ENCODE data around the gene OTUD5. TPM values are rescaled to one million over a fixed set of nuclear protein-coding genes. Genes with fewer than 3 reads are reported as not detected.
A peak's percentile ranks its signal among the peaks of the same experiment; 100 is the strongest.

Gene OTUD5
- total RNA-seq, 3 donors from 2014 or later (not counting 1 experiment from before 2014, with no cell fraction given): 92.2 to 106 (median 92.5) TPM

GRCh38 chrX:48939524-48940228 lies 17.7 kb downstream of the OTUD5 start:
- Histone ChIP-seq H3K27ac (ENCODE audit: low read length) (peak overlapping the region; percentile 99), H3K36me3 (ENCODE audit: control insufficient read depth, insufficient read depth, low read length) (peaks cover 7% of the 10 kb centered on the region), H3K4me3 (ENCODE audit: low read length) (no peak overlapping the region), H3K9me3 (ENCODE audit: control insufficient read depth, insufficient read depth, low read length) (no peaks in the 10 kb centered on the region), H3K27me3 (ENCODE audit: control insufficient read depth, insufficient read depth, low read length) (no peaks in the 10 kb centered on the region), H3K4me1 (ENCODE audit: control insufficient read depth, insufficient read depth, low read length) (peaks cover 81% of the 10 kb centered on the region)
- H3K27ac Mint-ChIP-seq: peak overlapping the region; percentile 95 to 97
- no peaks in the 10 kb centered on the region for H3K36me3 Mint-ChIP-seq
- H3K4me1 Mint-ChIP-seq: peaks cover 70 to 86% of the 10 kb centered on the region in 2 donors
- intact Hi-C loops (cut with micrococcal nuclease): loop anchor here (10.0 kb wide), 1 partner anchor 225 kb away; no protein-coding TSS in a partner anchor
- TF ChIP-seq, protein P1, sequence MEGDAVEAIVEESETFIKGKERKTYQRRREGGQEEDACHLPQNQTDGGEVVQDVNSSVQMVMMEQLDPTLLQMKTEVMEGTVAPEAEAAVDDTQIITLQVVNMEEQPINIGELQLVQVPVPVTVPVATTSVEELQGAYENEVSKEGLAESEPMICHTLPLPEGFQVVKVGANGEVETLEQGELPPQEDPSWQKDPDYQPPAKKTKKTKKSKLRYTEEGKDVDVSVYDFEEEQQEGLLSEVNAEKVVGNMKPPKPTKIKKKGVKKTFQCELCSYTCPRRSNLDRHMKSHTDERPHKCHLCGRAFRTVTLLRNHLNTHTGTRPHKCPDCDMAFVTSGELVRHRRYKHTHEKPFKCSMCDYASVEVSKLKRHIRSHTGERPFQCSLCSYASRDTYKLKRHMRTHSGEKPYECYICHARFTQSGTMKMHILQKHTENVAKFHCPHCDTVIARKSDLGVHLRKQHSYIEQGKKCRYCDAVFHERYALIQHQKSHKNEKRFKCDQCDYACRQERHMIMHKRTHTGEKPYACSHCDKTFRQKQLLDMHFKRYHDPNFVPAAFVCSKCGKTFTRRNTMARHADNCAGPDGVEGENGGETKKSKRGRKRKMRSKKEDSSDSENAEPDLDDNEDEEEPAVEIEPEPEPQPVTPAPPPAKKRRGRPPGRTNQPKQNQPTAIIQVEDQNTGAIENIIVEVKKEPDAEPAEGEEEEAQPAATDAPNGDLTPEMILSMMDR (IDR thresholded peaks at IDR 0.05): no peak
- ATAC-seq (no peak), DNase-seq (peak in 1 of 2 donors; percentile 64)
- no peaks in the 10 kb centered on the region for H3K9me3 Mint-ChIP-seq
- 0% methylated on average over 2 of the region's 3 CpGs for WGBS (ENCODE audit: insufficient coverage)
- H3K4me3 Mint-ChIP-seq: peak overlapping the region; percentile 82
- peaks cover 0 to 6% of the 10 kb centered on the region in 2 donors for H3K27me3 Mint-ChIP-seq (ENCODE audit: low read depth in 2 of 2)

DNA sequence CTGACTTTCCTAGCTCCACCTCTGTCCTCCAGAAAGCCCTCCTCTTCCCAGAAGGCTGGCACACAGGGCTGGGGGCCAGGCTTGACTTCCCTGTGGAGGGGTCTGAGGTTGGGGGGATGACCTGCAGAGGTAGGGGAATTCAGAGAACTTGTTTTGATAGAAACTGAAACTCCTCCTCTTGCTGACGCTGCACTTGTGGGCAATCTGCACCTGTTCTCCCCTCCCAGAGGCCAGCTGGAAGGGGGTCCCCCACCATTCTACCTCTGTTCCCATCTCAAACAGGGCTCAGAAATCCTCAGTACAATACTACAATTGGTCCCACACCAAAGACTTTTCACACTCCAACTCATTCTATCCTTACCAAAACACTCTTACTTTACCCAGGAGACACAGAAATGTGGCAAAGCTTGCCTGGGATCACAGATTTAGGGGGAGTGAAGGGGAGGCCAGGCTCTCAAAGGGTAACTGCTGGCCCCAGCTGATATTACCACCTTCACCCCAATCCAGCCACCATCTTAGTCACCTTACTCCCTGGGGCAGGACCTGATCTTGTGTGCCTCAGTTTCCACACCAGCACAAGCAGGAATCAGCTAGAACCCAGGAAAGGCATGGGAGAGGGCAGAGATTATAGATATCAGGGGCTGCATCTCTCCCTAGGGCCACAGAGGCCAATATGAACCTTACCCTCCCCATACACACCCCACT lies 18.5 kb downstream of the OTUD5 start:
- Histone ChIP-seq H3K36me3 (ENCODE audit: control insufficient read depth, insufficient read depth, low read length) (peaks cover 15% of the 10 kb centered on the region), H3K27ac (ENCODE audit: low read length) (peak overlapping the region; percentile 99), H3K4me1 (ENCODE audit: control insufficient read depth, insufficient read depth, low read length) (peaks cover 85% of the 10 kb centered on the region), H3K27me3 (ENCODE audit: control insufficient read depth, insufficient read depth, low read length) (no peaks in the 10 kb centered on the region), H3K9me3 (ENCODE audit: control insufficient read depth, insufficient read depth, low read length) (no peaks in the 10 kb centered on the region), H3K4me3 (ENCODE audit: low read length) (no peak overlapping the region)
- 0% methylated on average over 1 of the region's 1 CpG for WGBS (ENCODE audit: insufficient coverage)
- Mint-ChIP-seq H3K27ac (peak overlapping the region; percentile 95 to 97), H3K4me1 (peaks cover 70 to 87% of the 10 kb centered on the region in 2 donors), H3K27me3 (ENCODE audit: low read depth in 2 of 2) (peaks cover 0 to 6% of the 10 kb centered on the region in 2 donors), H3K4me3 (peak overlapping the region; percentile 82), H3K36me3 (peaks cover 2% of the 10 kb centered on the region), H3K9me3 (no peaks in the 10 kb centered on the region)
- ATAC-seq (peak; percentile 25 to 39 (median 29)), DNase-seq (peak in 1 of 2 donors; percentile 87)
- TF ChIP-seq, protein P1 (IDR thresholded peaks at IDR 0.05): no peak
- intact Hi-C loops (cut with micrococcal nuclease): loop anchor here (10.0 kb wide), 1 partner anchor 224 kb away; no protein-coding TSS in a partner anchor

GRCh38 chrX:48937054-48937907 lies 20.1 kb downstream of the OTUD5 start:
- Histone ChIP-seq H3K27me3 (ENCODE audit: control insufficient read depth, insufficient read depth, low read length) (no peaks in the 10 kb centered on the region), H3K4me3 (ENCODE audit: low read length) (peak overlapping the region; percentile 19)

More at GRCh38 chrX:48937054-48937907, 20.1 kb downstream of the OTUD5 start:
- Histone ChIP-seq H3K9me3 (ENCODE audit: control insufficient read depth, insufficient read depth, low read length) (no peaks in the 10 kb centered on the region), H3K36me3 (ENCODE audit: control insufficient read depth, insufficient read depth, low read length) (peaks cover 16% of the 10 kb centered on the region), H3K27ac (ENCODE audit: low read length) (peak overlapping the region; percentile 99), H3K4me1 (ENCODE audit: control insufficient read depth, insufficient read depth, low read length) (peaks cover 85% of the 10 kb centered on the region)
- peak overlapping the region; percentile 82 for H3K4me3 Mint-ChIP-seq
- H3K36me3 Mint-ChIP-seq: peaks cover 7% of the 10 kb centered on the region
- peak; percentile 78 to 92 for DNase-seq
- peak overlapping the region; percentile 95 to 97 for H3K27ac Mint-ChIP-seq
- H3K9me3 Mint-ChIP-seq: no peaks in the 10 kb centered on the region
- H3K27me3 Mint-ChIP-seq (ENCODE audit: low read depth in 2 of 2): peaks cover 0 to 6% of the 10 kb centered on the region in 2 donors
- H3K4me1 Mint-ChIP-seq: peaks cover 60 to 79% of the 10 kb centered on the region in 2 donors
- intact Hi-C loops (cut with micrococcal nuclease): loop anchor here (1.0 to 10.0 kb wide), 3 partner anchors 18 to 222 kb away; partner anchors contain the start of genes OTUD5 and PIM2
- WGBS (ENCODE audit: insufficient coverage): 1% methylated on average over 8 of the region's 9 CpGs
- peak; percentile 72 to 89 (median 86) for ATAC-seq
- TF ChIP-seq, protein P1 (IDR thresholded peaks at IDR 0.05): peak; percentile 33

All from natural killer cell (primary cell).